Prostate gland (tissue), 2 donors: ENCODE measurements around the gene FMN1.

Source experiments
- CTCF ChIP-seq, 4 experiments: fragments of 200-600 bp in 2 of 4; fragments of 450-650 bp in 2 of 4; sonication (generic) in 2 of 4; IDR thresholded peaks; 1 replicate in 3 of 4; 2 replicates in 1 of 4; pipeline ENCODE4 v1.5.1; 2016 to 2019; ENCODE audit warnings: antibody characterized with exemption in 4 of 4, mild to moderate bottlenecking in 2 of 4, moderate library complexity in 2 of 4
- POLR2A ChIP-seq: fragments of 450-650 bp; IDR thresholded peaks from one replicate; pipeline ENCODE4 v1.6.1; 2016; ENCODE audit warnings: antibody characterized with exemption, mild to moderate bottlenecking
- POLR2AphosphoS5 ChIP-seq: sonication (generic); formaldehyde crosslinking; IDR thresholded peaks from one replicate; pipeline ENCODE4 v1.6.1; 2017; ENCODE audit warnings: antibody characterized with exemption

- TF ChIP-seq CTCF (IDR thresholded peaks at IDR 0.05) (no peak), POLR2AphosphoS5 (no peak), POLR2A (no peak)
Measured at GRCh38 chr15:32729700-32730395, 464.7 kb downstream of the FMN1 start.
